Measurements from ENCODE around the gene GPATCH2L.

GPATCH2L gene

DNA sequence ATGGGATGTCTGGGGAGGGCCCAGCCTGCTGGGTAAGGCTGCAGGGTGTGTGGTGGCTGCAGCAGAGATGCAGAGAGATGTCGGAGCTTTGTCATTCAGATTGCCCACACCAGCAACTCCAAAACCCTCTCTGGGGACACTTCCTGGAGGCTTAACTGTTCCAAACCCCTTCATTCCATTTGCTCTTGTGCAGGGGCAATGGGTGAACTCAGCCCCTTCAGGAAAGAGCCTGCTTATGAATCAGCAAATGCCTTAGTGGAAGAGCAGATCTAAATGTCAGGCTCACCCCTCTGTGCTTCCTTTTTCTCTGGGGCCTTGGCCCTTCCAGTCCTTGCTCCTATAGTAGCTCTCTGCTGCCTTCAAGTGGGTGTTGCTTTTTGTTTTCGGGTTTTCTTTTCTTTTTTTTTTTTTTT is 36.7 kb upstream of the GPATCH2L start:
- TF ChIP-seq, protein P1, sequence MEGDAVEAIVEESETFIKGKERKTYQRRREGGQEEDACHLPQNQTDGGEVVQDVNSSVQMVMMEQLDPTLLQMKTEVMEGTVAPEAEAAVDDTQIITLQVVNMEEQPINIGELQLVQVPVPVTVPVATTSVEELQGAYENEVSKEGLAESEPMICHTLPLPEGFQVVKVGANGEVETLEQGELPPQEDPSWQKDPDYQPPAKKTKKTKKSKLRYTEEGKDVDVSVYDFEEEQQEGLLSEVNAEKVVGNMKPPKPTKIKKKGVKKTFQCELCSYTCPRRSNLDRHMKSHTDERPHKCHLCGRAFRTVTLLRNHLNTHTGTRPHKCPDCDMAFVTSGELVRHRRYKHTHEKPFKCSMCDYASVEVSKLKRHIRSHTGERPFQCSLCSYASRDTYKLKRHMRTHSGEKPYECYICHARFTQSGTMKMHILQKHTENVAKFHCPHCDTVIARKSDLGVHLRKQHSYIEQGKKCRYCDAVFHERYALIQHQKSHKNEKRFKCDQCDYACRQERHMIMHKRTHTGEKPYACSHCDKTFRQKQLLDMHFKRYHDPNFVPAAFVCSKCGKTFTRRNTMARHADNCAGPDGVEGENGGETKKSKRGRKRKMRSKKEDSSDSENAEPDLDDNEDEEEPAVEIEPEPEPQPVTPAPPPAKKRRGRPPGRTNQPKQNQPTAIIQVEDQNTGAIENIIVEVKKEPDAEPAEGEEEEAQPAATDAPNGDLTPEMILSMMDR (IDR thresholded peaks at IDR 0.05; ENCODE audit: borderline replicate concordance, control extremely low read depth, extremely low read depth, insufficient read depth, missing control alignments): no peak
- no peak for DNase-seq (ENCODE audit: low spot score)
- in situ Hi-C loops (cut with MboI; ENCODE audit: low sequenced_read_pairs, unreplicated experiment): no loop called here

DNA sequence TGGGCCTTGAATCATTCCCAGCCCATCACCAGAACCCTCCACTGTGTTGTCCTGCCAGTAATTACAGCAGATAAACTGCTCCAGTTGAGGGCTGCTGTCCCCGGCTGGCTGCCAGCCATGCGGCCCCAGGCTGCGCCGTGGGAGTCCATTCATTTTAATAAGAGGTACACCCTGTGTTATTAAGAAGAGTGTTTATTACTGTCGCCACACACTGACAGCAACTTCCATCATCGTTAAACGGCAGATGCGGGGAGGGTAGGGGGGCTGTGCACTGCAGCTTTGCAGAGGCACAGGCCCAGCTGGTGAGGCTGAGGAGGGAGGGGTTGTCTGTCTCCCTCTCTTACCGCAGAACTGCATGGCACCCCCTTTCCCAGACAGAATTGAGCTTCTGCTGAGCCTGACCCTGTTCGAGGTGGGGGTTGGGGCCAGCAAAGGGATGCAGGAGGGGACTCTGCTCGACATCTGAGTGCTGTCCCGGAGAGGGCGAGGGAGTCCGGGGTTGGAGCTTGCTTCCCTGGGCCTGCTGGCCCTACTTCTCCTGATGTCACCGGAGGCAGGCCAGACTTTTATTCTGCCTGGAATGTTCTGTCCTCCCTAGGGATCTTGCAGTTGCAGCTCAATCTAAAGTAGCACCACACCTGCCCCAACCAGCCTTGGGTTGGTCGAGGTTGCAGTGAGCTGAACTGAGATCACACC is 33.8 kb upstream of the GPATCH2L start:
- in situ Hi-C loops (cut with MboI; ENCODE audit: low sequenced_read_pairs, unreplicated experiment): no loop called here
- TF ChIP-seq, protein P1 (IDR thresholded peaks at IDR 0.05; ENCODE audit: borderline replicate concordance, control extremely low read depth, extremely low read depth, insufficient read depth, missing control alignments): no peak
- DNase-seq (ENCODE audit: low spot score): no peak

DNA sequence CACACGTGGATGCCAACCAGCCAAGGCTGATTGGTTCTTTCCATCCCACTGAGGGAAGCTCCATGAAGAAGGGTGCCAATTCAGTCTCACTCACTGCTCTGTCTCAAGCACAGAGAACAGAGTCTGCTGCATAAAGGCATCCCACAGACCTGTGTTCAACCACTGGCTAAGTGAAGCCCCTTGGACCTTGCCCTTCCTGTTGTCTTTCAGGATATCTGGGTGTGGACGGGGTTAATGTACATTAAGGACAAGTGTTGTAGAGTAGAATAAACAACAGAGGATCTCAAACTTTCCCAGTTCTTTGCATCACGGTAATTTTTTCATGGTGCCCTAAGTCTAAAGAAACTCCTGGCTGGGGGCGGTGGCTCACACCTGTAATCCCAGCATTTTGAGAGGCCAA is 33.1 kb upstream of the GPATCH2L start:
- in situ Hi-C loops (cut with MboI; ENCODE audit: low sequenced_read_pairs, unreplicated experiment): no loop called here
- TF ChIP-seq, protein P1 (IDR thresholded peaks at IDR 0.05; ENCODE audit: borderline replicate concordance, control extremely low read depth, extremely low read depth, insufficient read depth, missing control alignments): no peak
- DNase-seq (ENCODE audit: low spot score): no peak

DNA sequence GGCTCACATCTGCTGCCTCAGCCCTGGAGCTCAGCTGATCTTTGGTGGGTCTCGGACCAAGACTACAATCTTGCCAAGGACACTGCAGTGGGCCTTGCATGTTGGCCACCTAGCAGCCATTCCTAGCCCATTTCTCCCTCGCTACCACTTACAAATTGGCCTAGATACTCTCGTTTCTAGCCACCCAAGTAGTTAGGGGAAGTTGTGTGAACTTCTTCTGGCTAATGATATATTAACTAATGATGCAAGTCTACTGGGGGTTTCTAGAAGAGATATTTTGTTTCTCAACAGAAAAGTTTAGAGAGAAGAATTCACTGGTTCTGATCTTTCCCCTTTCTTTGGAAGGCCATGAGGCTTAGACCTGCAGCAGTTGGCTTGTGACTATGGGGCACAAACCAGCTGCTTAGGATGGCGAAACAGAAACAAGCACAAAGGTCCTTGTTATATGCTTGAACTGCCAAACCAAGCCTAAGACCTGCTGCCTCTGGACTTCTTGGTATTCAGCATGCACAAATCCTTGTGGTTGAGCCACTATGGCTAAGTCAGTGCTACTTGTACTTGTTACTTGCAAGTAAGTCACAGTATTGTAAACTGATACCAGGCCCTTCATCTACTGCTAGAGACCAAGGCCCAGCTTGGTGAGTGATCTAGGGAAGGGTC is 30.5 kb upstream of the GPATCH2L start:
- in situ Hi-C loops (cut with MboI; ENCODE audit: low sequenced_read_pairs, unreplicated experiment): no loop called here
- DNase-seq (ENCODE audit: low spot score): no peak
- TF ChIP-seq, protein P1 (IDR thresholded peaks at IDR 0.05; ENCODE audit: borderline replicate concordance, control extremely low read depth, extremely low read depth, insufficient read depth, missing control alignments): no peak

DNA sequence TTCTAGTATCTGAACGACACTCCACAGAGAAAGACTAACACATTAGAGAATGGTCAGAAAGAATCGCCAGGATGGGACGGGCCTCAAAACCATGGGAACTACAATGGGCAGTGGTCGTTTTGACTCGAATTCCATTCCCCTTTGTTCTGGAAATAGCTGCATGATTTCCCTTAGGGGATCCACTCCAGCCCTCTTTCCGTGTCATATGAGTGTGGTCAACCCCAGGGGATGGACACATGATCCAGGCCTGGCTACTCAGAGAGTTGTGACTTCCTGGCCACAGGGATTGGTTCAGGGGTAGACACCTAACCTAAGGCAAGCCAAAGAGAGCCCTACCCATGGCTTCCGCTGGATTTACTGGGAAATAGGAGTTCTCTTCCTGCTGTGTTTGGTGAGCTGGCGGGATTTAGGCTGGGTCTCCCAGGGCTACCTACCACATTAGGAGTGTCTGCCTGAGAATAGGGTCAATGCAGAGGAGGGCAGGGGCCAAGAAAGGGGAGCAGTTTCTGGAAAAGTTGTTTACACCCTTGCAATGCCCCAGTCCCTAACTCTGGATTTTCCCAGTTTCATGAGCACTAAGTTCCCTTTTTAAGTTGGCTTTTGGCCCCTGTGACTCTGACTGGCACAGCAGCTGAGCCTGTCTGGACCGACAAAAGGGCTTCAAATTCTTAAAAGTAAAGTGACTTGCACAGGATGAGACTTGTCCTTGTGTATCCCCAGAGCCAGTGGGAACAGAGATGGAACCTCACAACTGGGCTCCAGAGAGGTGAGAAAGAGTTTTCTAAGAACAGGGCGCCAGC is 28.1 kb upstream of the GPATCH2L start:
- TF ChIP-seq, protein P1 (IDR thresholded peaks at IDR 0.05; ENCODE audit: borderline replicate concordance, control extremely low read depth, extremely low read depth, insufficient read depth, missing control alignments): no peak
- in situ Hi-C loops (cut with MboI; ENCODE audit: low sequenced_read_pairs, unreplicated experiment): no loop called here
- no peak for DNase-seq (ENCODE audit: low spot score)

DNA sequence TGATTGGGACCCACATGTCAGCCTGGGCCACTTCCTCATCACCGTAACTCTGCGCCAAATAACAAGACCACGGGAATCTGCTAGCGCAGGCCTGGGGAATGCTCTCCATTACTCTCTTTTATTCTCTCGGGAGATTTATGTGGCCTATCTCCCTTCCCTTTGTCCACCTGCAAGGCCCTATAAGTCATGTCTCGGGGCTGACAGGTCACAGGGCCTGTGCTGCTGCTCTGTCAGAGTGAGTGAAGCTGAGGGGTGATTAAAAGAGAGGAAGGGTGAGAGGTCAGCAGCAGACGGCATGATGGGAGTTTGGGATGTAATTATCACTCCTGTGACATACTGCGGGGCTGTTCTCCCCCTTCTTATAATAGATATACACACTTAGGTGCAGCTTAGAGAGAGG is 26.2 kb upstream of the GPATCH2L start:
- in situ Hi-C loops (cut with MboI; ENCODE audit: low sequenced_read_pairs, unreplicated experiment): no loop called here
- no peak for DNase-seq (ENCODE audit: low spot score)
- TF ChIP-seq, protein P1 (IDR thresholded peaks at IDR 0.05; ENCODE audit: borderline replicate concordance, control extremely low read depth, extremely low read depth, insufficient read depth, missing control alignments): no peak
